ENCODE data around the gene GABBR1. TPM values are rescaled to one million over a fixed set of nuclear protein-coding genes. Genes with fewer than 3 reads are reported as not detected.

Gene GABBR1
- total RNA-seq, 1 donor from 2014 or later: 12.0 TPM

GRCh38 chr6:29655658-29656057, 22.7 kb upstream of the GABBR1 start:
- DNase-seq (ENCODE audit: extremely low read depth, low read depth, low spot score): no peak

GRCh38 chr6:29653452-29654038, 20.6 kb upstream of the GABBR1 start:
- peak; percentile 36 for DNase-seq (ENCODE audit: extremely low read depth, low read depth, low spot score)

GRCh38 chr6:29652198-29652584, 19.2 kb upstream of the GABBR1 start:
- no peak for DNase-seq (ENCODE audit: extremely low read depth, low read depth, low spot score)

GRCh38 chr6:29651413-29652197, 18.6 kb upstream of the GABBR1 start:
- DNase-seq (ENCODE audit: extremely low read depth, low read depth, low spot score): no peak

- DNase-seq (ENCODE audit: extremely low read depth, low read depth, low spot score): peak; percentile 93
Measured at GRCh38 chr6:29649701-29650673, 17.0 kb upstream of the GABBR1 start.

- DNase-seq (ENCODE audit: extremely low read depth, low read depth, low spot score): no peak
Measured at GRCh38 chr6:29647927-29648642, 15.1 kb upstream of the GABBR1 start.

GRCh38 chr6:29641430-29642148, 8.6 kb upstream of the GABBR1 start:
- no peak for DNase-seq (ENCODE audit: extremely low read depth, low read depth, low spot score)

- no peak for DNase-seq (ENCODE audit: extremely low read depth, low read depth, low spot score)
Measured at GRCh38 chr6:29637247-29637646, 4.3 kb upstream of the GABBR1 start.

GRCh38 chr6:29633534-29633905, 537 bp upstream of the GABBR1 start:
- no peak for DNase-seq (ENCODE audit: extremely low read depth, low read depth, low spot score)

- no peak for DNase-seq (ENCODE audit: extremely low read depth, low read depth, low spot score)
Measured at GRCh38 chr6:29631860-29632731, 887 bp downstream of the GABBR1 start.

- DNase-seq (ENCODE audit: extremely low read depth, low read depth, low spot score): no peak
Measured at GRCh38 chr6:29631209-29631810, 1.7 kb downstream of the GABBR1 start.

- no peak for DNase-seq (ENCODE audit: extremely low read depth, low read depth, low spot score)
Measured at GRCh38 chr6:29630315-29630714, 2.7 kb downstream of the GABBR1 start.

GRCh38 chr6:29629571-29629970, 3.4 kb downstream of the GABBR1 start:
- no peak for DNase-seq (ENCODE audit: extremely low read depth, low read depth, low spot score)

- DNase-seq (ENCODE audit: extremely low read depth, low read depth, low spot score): no peak
Measured at GRCh38 chr6:29628419-29629281, 4.3 kb downstream of the GABBR1 start.

- DNase-seq (ENCODE audit: extremely low read depth, low read depth, low spot score): no peak
Measured at GRCh38 chr6:29627755-29628418, 5.1 kb downstream of the GABBR1 start.

- no peak for DNase-seq (ENCODE audit: extremely low read depth, low read depth, low spot score)
Measured at GRCh38 chr6:29626948-29627754, 5.8 kb downstream of the GABBR1 start.
